ENCODE data around the gene UBAP1L. TPM values are rescaled to one million over a fixed set of nuclear protein-coding genes. Genes with fewer than 3 reads are reported as not detected.

UBAP1L gene
- total and polyA plus RNA-seq, 3 donors from 2014 or later = 3.7 to 12.1 (median 11.3) TPM

DNA sequence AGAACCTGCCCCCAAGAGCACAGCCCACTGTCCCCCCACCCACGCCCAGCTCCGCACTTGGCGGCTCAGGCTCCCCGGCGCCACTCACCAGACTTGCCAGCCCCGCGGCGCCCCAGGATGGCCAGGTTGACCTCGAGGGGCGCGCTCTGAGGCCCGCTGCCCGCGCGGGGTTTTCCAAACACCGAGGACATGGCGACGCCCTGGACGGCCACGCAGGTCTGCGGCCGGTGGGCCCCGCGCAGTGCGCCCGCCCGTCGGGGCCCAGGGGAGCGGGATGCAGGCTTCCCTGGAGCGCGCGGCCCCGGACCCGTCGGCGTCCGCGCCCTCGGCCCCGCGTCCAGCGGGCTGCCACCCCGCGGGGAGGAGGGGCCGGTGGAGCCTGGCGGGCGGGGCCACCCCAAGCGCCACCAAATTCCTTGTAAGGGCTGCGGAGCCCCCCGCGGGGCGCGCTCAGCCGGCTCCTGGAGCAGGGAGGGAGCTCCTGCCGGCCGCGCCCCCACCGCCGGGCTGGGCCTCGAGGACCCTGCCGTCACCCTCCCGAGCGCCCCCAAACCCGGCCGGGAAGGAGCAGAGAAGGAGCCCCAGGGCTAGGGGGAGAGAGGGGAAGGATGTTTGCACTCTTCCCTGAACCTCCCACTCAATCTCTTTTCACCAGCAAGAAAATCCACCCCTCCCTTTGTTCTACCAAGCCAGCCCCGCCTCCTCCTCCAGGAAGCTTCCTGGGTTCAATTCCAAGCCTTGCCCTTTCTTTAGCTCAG is 47.2 kb downstream of the UBAP1L start, which contains the start of gene RASL12:
Gene RASL12, minus strand, starts transcription at position 347 of the 758 bp plus-strand sequence. Its CDS starts 156 bp downstream, at position 191.
- intact Hi-C loops (cut with DNase I; ENCODE audit: low total_unique reads) = no loop called here
- Histone ChIP-seq H3K9me3 (no peaks in the 10 kb centered on the region), H3K27ac (peak within 1 kb of the TSS; percentile 86 to 88), H3K36me3 (ENCODE audit: low read depth, missing control alignments) (no peaks in the 10 kb centered on the region), H3K27me3 (no peaks in the 10 kb centered on the region), H3K4me1 (peaks cover 66% of the 10 kb centered on the region), H3K4me3 (peak within 1 kb of the TSS; percentile 57 to 75)
- WGBS, 2 donors = 1 to 12% methylated on average over 15 to 62 of the region's 66 CpGs
- DNase-seq = no peak
- TF ChIP-seq POLR2A (IDR thresholded peaks at IDR 0.05) (no peak), CTCF (IDR thresholded peaks at IDR 0.05) (no peak)

- Histone ChIP-seq H3K4me3 (peak overlapping the region; percentile 57 to 75), H3K4me1 (peaks cover 68% of the 10 kb centered on the region), H3K36me3 (ENCODE audit: low read depth, missing control alignments) (no peaks in the 10 kb centered on the region), H3K27ac (peak overlapping the region; percentile 86 to 88), H3K27me3 (no peaks in the 10 kb centered on the region), H3K9me3 (no peaks in the 10 kb centered on the region)
- intact Hi-C loops (cut with DNase I; ENCODE audit: low total_unique reads) = no loop called here
- DNase-seq = no peak
- TF ChIP-seq POLR2A (IDR thresholded peaks at IDR 0.05) (no peak), CTCF (IDR thresholded peaks at IDR 0.05) (no peak)
- WGBS, 2 donors = 9 to 13% methylated on average over 8 of the region's 8 CpGs
These were observed 47.7 kb downstream of the UBAP1L start for GRCh38 chr15:65067317-65067644.

- H3K4me1 ChIP-seq = peaks cover 66% of the 10 kb centered on the region
- intact Hi-C loops (cut with DNase I; ENCODE audit: low total_unique reads) = no loop called here
- peak; percentile 82 for DNase-seq
- H3K9me3 ChIP-seq = no peaks in the 10 kb centered on the region
- WGBS, 2 donors = 13 to 22% methylated on average over 9 of the region's 9 CpGs
- peak overlapping the region; percentile 86 to 88 for H3K27ac ChIP-seq
- TF ChIP-seq CTCF (IDR thresholded peaks at IDR 0.05) = no peak
- TF ChIP-seq POLR2A (IDR thresholded peaks at IDR 0.05) = no peak
- H3K27me3 ChIP-seq = no peaks in the 10 kb centered on the region
- H3K4me3 ChIP-seq = peak overlapping the region; percentile 57 to 75
- no peaks in the 10 kb centered on the region for H3K36me3 ChIP-seq (ENCODE audit: low read depth, missing control alignments)
These were observed 48.2 kb downstream of the UBAP1L start for GRCh38 chr15:65066635-65067316.

DNA sequence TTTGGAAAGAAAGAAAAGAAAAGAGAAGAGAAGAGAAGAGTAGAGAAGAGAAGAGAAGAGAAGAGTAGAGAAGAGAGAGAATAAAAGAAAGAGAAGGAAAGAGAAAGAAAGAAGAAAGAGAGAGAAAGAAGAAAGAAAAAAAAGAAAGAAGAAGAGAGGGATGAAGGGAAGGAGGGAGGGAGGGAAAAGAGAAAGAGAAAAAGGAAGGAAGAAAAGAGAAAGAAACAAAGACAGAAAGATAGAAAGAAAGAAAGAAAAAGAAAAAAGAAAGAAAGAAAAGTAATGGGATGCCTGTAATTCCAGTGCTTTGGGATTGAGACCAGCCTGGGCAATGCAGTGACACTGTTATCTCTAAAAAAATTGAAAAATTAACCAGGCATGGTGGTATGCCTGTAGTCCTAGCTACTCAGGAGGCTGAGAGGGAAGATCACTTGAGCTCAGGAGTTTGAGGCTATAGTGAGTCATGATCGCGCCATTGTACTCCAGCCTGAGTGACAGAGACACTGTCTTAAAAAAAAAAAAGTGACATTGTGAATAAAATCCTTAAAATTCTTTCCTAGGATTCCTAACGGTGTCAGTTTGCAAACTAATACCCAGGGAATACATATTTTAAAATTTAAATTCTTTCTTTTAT is 48.9 kb downstream of the UBAP1L start:
- Histone ChIP-seq H3K36me3 (ENCODE audit: low read depth, missing control alignments) (no peaks in the 10 kb centered on the region), H3K27me3 (no peaks in the 10 kb centered on the region), H3K4me1 (peaks cover 62% of the 10 kb centered on the region), H3K27ac (peak overlapping the region; percentile 86 to 88), H3K4me3 (peak overlapping the region; percentile 57 to 75), H3K9me3 (no peaks in the 10 kb centered on the region)
- DNase-seq = no peak
- 35 to 46% methylated on average over 3 of the region's 3 CpGs for WGBS, 2 donors
- TF ChIP-seq CTCF (IDR thresholded peaks at IDR 0.05) (no peak), POLR2A (IDR thresholded peaks at IDR 0.05) (no peak)
- intact Hi-C loops (cut with DNase I; ENCODE audit: low total_unique reads) = no loop called here

Data from testis (tissue), 3 donors.